Middle frontal gyrus (tissue), 1 donor: ENCODE results near the gene GALNT4.

Experiments
- DNase-seq: peaks from one replicate; pipeline ENCODE4 v3.0.0-alpha.2; 2015; ENCODE audit warnings: low spot score; ENCODE audit errors: extremely low spot score

Gene GALNT4

DNA sequence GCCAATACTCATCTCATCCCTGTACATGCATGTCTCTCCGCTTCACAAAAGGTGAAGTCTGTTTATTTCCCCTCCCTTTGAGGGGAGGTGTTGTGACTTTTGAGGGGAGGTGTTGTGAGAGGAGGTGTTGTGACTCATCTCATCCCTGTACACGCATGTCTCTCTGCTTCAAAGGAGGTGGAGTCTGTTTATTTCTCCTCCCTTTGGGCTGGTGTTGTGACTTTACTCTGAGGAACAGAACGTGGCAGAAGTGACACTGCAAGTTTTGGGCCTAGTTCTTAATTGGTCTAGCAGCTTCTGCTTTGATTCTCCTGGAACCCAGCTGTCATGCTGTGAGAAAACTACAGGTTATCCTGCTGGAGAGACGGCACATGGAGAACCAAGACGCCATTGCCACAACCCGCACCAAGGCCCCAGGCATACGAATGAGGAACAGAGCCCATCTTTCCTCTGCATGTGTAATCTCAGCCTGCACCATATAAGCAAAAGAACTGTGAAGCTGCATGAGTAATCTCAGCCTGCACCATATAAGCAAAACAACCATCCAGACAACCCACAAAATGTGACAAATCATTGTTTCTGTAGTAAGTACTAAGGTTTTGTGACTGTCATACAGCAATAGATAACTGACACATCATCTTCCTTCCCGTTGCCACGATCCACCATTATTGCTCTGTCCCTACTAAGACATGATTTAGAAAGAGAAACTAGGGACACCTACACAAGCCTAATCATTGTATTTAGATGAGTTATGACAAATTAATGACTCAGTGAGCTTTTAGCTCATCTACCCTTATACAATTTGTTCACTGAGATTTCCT is 30.0 kb downstream of the GALNT4 start:
- no peak for DNase-seq

DNA sequence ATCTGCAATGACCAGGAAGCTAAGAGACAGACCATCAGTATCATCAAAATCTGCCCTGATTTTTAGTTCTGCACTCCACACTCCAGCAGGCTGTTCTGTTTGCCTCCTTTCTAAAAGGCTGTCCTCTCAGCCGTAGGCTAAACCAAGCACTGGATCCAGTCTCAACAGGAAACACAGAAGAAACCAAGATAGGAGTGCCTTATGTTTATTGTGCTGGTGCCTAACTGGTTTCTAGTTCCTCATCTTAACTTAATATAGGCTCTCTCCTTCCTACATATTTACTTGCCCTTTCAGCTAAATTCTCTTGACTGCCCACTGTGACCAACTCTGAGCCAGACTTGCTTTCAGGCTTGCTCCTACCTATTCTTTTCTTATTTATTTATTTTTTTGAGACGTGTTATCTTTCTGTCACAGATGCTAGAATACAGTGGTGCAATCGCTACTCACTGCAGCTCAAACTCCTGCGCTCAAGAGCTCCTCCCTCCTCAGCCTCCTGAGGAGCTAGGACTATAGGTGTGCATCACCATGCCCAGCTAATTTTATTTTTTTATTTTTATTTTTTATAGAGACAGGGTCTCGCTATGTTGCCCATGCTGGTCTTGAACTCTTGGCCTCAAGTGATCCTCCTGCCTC is 30.8 kb downstream of the GALNT4 start:
- no peak for DNase-seq

DNA sequence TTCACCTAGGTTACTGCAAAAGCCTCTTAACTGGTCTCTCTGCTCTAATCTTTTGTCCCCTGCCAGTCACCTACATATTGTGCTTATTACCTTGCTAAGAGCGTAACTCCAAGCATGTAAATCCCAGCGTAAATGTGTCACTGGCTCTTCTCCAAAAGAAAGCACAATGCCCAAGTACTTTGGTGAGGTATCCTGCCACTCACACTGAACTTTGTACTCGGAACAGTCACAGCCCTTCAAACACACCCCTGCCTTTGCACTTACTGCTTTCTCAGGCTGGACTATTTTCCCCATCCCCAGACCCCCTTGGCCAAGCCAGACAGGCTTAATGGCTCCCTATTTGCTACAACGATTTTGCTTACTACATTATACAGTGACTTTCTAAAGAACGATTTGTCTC is 31.7 kb downstream of the GALNT4 start:
- DNase-seq: no peak

- no peak for DNase-seq
These were observed 33.7 kb downstream of the GALNT4 start for GRCh38 chr12:89490922-89491321.

GRCh38 chr12:89486264-89486663 is 38.3 kb downstream of the GALNT4 start:
- no peak for DNase-seq

DNA sequence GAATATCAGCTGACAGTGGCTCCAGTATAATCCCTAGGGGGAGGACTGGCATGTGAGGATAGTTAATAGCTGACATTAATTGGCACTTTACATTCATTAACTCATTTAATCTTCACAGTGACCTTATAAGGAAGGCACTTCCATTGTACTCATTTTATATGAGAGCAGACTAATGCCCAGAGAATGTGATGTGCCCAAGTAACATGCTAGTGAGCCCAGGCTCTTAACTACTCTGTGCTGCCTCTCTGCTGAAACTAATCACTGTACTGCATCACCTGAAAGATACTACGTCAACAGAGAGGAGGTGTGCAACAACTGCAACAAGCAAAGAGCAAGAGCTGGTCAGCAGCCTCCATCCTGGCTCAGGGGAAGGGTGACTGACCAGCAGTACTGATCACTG is 40.1 kb downstream of the GALNT4 start:
- no peak for DNase-seq

DNA sequence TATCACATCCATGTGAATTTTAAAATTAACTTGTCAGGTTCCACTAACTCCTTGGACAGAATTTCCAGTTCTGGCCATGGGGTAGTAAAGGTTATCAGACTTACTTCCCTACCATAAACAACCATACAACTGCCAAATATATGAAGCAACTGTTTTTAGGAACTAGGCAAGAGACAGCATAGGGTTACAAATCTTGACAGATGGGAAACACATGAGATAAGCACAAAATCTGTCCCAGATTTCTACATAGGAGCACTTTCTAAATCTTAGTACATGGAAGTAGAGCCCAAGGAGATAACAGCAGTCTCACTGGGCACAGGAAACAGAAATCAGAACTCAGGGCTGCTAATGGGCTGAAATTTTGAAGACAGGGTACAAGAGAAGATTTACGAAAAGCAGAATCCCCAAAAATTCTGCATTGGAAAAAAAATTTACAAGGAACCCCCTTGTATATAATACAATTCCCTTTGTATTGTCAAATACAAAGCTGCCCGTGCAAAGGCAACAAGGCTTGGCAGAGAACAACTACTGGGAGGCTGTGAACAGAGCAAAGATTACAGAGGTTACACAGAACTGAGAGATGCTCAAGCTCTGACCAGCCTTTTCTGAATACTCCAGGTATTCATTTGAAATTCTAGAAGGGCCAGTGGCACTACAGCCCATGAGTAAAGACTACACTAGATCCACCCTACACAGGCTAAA is 43.2 kb downstream of the GALNT4 start:
- DNase-seq: no peak

DNA sequence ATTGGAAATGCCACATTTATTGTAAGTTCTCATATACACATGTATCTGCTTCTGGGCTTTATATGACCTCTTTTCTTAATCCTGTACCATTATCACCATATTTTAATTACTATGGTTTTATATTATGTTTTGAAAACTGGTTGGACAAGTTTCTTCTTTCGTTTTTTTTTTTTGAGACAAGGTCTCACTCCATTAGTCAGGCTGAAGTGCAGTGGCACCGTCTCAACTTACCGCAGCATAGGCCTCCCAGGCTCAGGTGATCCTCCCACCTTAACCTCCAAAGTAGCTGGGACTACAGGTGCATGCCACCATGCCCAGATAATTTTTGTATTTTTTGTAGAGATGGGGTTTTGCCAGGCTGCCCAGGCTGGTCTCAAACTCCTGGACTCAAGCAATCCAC is 44.6 kb downstream of the GALNT4 start:
- no peak for DNase-seq

DNA sequence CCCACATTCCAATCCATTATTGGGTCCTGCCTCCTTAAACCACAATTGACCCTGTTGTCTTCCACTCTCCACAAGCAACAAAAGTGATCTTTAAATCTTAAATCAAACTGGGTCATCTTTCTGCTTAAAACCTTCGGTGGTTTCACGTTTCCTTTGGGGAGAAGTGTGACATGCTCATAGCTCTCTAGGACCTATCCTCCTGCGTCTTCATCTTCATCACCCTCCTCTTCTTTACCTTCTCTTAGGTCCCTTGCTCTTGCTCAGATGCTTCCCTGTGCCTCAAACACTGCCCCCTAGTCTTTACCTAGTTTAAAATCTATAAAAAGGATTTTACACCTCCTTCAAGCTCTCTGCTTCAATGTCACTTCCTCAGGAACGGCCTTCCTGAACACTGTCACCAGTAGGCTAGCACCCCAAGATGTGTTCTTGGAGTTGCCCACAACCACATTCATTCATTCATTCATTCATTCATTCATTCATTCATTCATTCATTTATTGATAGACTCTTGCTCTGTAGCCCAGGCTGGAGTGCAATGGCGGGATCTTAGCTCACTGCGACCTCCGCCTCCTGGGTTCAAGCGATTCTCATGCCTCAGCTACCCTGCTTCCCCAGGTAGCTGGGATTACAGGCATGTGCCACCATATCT is 46.8 kb downstream of the GALNT4 start:
- no peak for DNase-seq

DNA sequence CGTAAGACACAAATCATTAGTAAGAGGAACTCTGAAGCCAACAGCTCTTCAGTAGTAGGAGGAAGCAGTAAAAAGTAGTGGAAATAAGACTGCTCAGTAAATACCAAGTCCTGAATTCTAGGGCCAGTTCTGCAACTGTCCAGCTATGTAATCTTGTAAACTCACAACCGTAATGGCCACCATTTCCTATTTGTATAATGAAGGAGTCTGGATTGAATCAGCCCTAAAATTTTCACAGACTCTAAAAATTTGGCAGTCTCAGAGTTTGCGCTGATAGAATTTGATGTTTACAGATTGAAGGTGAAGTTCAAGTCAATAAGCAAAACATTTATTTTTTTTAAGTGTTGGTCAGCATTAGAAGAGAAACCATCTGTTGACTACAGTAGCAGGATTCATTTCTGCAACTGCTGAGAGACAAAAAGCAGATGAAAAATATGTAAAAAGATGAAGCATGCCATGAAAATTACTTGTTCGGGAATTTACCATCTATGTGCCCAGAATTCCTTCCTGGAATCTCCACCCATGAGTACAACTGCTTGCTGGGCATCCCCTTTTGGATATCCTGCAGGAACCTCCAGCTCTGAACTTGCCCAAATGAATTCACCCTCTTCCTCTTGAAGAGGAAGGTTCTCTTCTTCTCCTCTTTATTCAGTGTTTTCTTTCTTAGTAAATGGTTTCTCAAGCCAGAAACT is 47.5 kb downstream of the GALNT4 start:
- DNase-seq: no peak

DNA sequence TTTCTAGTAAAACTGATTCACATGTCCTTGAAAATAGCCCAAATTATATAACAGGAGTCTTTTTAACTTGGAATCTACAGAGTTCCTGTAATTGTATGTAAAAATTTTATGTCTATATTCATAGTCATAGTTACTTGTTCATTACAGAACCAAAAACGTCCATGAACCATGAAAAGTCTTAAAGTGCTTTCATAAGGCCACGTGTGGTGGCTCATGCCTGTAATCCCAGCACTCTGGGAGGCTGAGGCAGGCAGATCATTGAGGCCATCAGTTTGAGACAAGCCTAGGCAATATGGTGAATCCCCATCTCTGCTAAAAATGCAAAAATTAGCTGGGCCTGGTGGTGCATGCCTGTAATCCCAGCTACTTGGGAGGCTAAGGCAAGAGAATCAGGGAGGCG is 48.4 kb downstream of the GALNT4 start:
- DNase-seq: no peak

DNA sequence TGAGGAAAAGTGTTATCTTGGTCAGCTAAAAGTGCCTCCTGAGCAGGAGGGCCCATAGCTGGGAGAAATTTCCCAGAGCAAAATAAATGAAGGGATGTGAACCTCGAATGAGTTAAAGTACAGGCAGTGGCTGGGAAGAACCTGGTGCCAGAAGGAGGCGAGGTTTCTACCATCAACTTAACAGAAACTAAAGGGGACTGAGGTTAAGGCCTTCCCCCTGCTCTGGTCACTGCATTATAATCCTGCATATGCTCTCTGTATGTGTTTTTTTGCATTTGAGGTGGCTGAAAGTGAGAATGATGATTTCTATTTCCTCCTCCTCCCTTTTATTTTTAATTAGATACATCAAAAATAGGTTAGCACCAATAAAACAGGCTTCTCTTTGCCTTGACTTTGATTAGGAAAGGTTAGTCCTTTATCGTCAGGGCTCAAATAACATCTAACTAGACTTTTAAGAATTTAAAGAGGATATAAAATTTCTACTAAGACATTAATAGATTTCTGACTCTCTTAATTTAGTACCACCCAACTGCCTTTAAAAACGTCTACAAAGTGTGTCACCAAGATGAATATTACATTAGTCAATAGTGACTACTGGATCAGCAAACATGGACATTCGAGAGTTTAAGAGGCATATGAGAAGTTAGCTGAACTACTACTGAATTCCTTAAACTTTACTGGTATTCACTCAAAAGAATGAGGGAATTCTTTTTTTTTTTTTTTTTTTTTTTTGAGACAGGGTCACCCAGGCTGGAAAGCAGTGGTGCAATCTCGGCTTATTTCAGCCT is 49.2 kb downstream of the GALNT4 start:
- DNase-seq: no peak

- DNase-seq: no peak
These were observed 50.0 kb downstream of the GALNT4 start for GRCh38 chr12:89474615-89475014.
